ENCODE data around the gene IQCH. TPM values are rescaled to one million over a fixed set of nuclear protein-coding genes. Genes with fewer than 3 reads are reported as not detected.

Gene IQCH
- total RNA-seq, 1 experiment from 2014 or later, result 2.4 TPM

GRCh38 chr15:67474405-67475110 is 220.0 kb downstream of the IQCH start:
- Mint-ChIP-seq H3K27me3 (ENCODE audit: insufficient read depth, unreplicated experiment) (peaks cover 3% of the 10 kb centered on the region), H3K36me3 (ENCODE audit: insufficient read depth, unreplicated experiment) (no peaks in the 10 kb centered on the region), H3K4me3 (ENCODE audit: unreplicated experiment) (no peak overlapping the region), H3K4me1 (ENCODE audit: low read depth, unreplicated experiment) (no peaks in the 10 kb centered on the region), H3K9me3 (ENCODE audit: unreplicated experiment) (no peaks in the 10 kb centered on the region), H3K27ac (ENCODE audit: unreplicated experiment) (no peak overlapping the region)
- Histone ChIP-seq H3K4me1 (no peaks in the 10 kb centered on the region), H3K9me3 (no peaks in the 10 kb centered on the region), H3K4me3 (ENCODE audit: low read depth, low read length) (no peak overlapping the region), H3K27me3 (replicated peaks; ENCODE audit: control insufficient read depth, insufficient read depth, low read length) (no peaks in the 10 kb centered on the region), H3K36me3 (ENCODE audit: control insufficient read depth, insufficient read depth, low read length) (no peaks in the 10 kb centered on the region)
- intact Hi-C loops (cut with micrococcal nuclease; ENCODE audit: unreplicated experiment), result no loop called here
- DNase-seq, result no peak
- ChIA-PET CTCF (no interaction called here), POLR2A (no interaction called here)
- BruUV-seq (replicated peaks), result no TSS peak
- TF ChIP-seq CTCF (IDR thresholded peaks at IDR 0.05; ENCODE audit: insufficient read depth in 1 of 2, low read depth in 1 of 2, low read length in 1 of 2, severe bottlenecking in 1 of 2, unreplicated experiment in 1 of 2), result no peak

- no peaks in the 10 kb centered on the region for H3K36me3 Mint-ChIP-seq (ENCODE audit: insufficient read depth, unreplicated experiment)
- no peaks in the 10 kb centered on the region for H3K9me3 Mint-ChIP-seq (ENCODE audit: unreplicated experiment)
- ChIA-PET CTCF (no interaction called here), POLR2A (no interaction called here)
- Histone ChIP-seq H3K4me3 (ENCODE audit: low read depth, low read length) (no peak overlapping the region), H3K27me3 (replicated peaks; ENCODE audit: control insufficient read depth, insufficient read depth, low read length) (no peaks in the 10 kb centered on the region), H3K4me1 (no peaks in the 10 kb centered on the region), H3K9me3 (no peaks in the 10 kb centered on the region), H3K36me3 (ENCODE audit: control insufficient read depth, insufficient read depth, low read length) (no peaks in the 10 kb centered on the region)
- no peaks in the 10 kb centered on the region for H3K4me1 Mint-ChIP-seq (ENCODE audit: low read depth, unreplicated experiment)
- no peak for DNase-seq
- intact Hi-C loops (cut with micrococcal nuclease; ENCODE audit: unreplicated experiment), result no loop called here
- BruUV-seq (replicated peaks), result no TSS peak
- no peak overlapping the region for H3K27ac Mint-ChIP-seq (ENCODE audit: unreplicated experiment)
- H3K27me3 Mint-ChIP-seq (ENCODE audit: insufficient read depth, unreplicated experiment), result peaks cover 3% of the 10 kb centered on the region
- TF ChIP-seq CTCF (IDR thresholded peaks at IDR 0.05; ENCODE audit: insufficient read depth in 1 of 2, low read depth in 1 of 2, low read length in 1 of 2, severe bottlenecking in 1 of 2, unreplicated experiment in 1 of 2), result no peak
- no peak overlapping the region for H3K4me3 Mint-ChIP-seq (ENCODE audit: unreplicated experiment)
These were observed 225.4 kb downstream of the IQCH start for GRCh38 chr15:67479781-67480505.

GRCh38 chr15:67480741-67481140 is 226.2 kb downstream of the IQCH start:
- BruUV-seq (replicated peaks), result no TSS peak

More at GRCh38 chr15:67480741-67481140, 226.2 kb downstream of the IQCH start:
- intact Hi-C loops (cut with micrococcal nuclease; ENCODE audit: unreplicated experiment), result no loop called here
- Mint-ChIP-seq H3K9me3 (ENCODE audit: unreplicated experiment) (no peaks in the 10 kb centered on the region), H3K27ac (ENCODE audit: unreplicated experiment) (no peak overlapping the region), H3K36me3 (ENCODE audit: insufficient read depth, unreplicated experiment) (no peaks in the 10 kb centered on the region), H3K4me1 (ENCODE audit: low read depth, unreplicated experiment) (no peaks in the 10 kb centered on the region), H3K4me3 (ENCODE audit: unreplicated experiment) (no peak overlapping the region), H3K27me3 (ENCODE audit: insufficient read depth, unreplicated experiment) (peaks cover 3% of the 10 kb centered on the region)
- Histone ChIP-seq H3K9me3 (no peaks in the 10 kb centered on the region), H3K4me3 (ENCODE audit: low read depth, low read length) (no peak overlapping the region), H3K27me3 (replicated peaks; ENCODE audit: control insufficient read depth, insufficient read depth, low read length) (no peaks in the 10 kb centered on the region), H3K4me1 (no peaks in the 10 kb centered on the region), H3K36me3 (ENCODE audit: control insufficient read depth, insufficient read depth, low read length) (no peaks in the 10 kb centered on the region)
- ChIA-PET POLR2A (no interaction called here), CTCF (no interaction called here)
- TF ChIP-seq CTCF (IDR thresholded peaks at IDR 0.05; ENCODE audit: insufficient read depth in 1 of 2, low read depth in 1 of 2, low read length in 1 of 2, severe bottlenecking in 1 of 2, unreplicated experiment in 1 of 2), result no peak
- DNase-seq, result no peak
